LoVo (cell line): ENCODE measurements around the gene TRPM3.

Experiments used
- DNase-seq: peaks from one replicate; pipeline ENCODE4 v3.0.0-alpha.2; 2016; ENCODE audit warnings: low spot score

TRPM3 gene

DNA sequence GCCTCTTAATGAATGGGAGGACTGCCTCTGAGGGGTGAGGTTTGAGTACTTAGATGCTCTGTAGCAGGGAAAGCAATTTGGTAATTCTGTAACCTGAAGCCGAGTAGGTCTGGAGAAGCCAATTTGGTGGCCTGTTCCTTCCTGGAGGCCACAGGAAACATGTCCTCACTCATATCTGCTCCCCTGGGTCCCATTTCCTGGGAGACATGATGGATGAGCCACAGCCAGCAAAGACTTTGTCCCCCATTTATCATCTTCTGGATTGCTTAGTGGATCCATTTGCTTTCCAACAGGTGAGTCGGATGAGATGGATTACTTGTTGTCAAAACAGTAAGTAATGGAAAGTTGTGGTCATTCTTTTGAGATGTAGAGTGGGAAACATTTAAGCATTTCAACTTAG is 607.1 kb downstream of the TRPM3 start:
- no peak for DNase-seq

DNA sequence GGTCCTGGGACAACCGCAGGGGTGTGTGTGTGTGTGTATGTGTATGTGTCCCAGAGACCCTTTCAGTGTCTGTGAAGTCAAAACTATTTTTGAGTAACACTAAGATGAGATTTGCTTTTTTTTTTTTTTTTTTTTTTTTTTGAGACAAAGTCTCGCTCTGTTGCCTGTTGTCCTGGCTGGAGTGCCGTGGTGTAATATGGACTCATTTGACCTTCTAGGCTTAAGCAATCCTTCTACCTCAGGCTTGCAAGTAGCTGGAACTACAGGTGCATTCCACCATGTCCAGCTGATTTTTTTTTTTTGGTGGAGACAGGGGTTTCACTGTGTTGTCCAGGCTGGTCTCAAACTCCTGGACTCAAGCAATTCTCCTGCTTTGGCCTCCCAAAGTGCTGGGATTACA is 609.6 kb downstream of the TRPM3 start:
- DNase-seq, result no peak

DNA sequence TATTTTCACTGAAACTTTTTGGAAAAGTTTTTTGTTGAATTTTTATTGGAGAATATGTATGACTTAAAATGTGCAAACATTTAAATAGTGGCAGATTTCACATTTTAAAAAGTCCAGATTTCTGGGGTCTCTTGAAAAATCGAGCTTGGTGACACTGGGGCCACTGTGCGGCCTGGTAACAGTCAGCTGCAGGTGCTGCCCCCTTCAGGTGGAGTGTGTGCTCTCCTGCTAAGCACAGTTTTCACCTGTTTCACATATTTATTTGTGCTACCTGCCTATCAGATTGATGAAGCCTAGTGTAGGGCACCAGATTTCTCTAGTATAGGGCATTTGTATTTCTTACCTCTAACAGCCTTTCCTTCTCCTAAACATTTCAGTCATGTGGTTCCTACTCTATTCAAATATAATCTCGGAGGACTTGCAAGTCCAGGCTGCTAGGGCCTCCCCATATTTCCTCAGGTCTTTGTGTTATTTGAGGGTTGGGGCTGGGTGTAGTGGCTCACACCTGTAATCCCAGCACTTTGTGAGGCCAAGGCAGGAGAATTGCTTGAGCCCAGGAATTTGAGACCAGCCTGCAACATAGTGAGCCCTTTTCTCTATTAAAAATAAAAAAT is 611.2 kb downstream of the TRPM3 start:
- DNase-seq, result no peak

DNA sequence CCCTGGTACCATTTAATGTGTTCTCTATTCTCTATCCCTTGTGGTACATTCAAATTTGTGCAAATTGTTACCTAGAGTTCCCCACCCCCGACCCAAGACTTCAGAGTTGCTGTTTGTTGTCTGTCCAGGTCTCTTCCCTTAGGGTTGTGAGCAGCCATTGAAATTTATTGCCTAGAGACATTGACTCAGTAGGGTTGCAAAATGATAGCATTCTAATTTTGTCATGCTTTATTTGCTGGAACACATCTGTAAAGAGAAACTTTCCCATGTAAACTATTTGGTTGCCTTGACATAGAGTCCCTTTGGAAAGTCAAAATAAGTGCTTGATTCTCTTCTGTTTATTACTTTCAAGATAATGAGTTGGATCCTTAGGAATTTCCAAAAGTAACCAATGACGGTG is 615.3 kb downstream of the TRPM3 start:
- DNase-seq, result no peak

DNA sequence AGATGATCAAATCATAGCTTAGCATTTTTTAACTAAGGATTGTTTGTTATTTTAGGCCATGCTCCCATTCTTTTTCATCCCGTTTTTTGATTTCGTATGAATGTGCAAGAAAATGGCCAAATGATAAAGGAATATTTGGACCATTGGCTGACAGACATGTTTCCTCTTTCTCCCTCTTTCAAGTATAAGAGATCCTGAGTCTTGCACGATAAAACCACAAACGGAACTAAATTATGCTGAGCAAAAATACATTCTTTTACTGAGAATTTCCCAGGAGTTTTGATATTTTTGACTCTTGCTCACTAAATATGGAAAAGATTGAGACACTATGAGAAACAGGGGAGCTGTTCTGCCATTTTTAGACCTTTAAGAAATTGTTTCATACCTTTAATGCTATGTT is 616.6 kb downstream of the TRPM3 start:
- no peak for DNase-seq

DNA sequence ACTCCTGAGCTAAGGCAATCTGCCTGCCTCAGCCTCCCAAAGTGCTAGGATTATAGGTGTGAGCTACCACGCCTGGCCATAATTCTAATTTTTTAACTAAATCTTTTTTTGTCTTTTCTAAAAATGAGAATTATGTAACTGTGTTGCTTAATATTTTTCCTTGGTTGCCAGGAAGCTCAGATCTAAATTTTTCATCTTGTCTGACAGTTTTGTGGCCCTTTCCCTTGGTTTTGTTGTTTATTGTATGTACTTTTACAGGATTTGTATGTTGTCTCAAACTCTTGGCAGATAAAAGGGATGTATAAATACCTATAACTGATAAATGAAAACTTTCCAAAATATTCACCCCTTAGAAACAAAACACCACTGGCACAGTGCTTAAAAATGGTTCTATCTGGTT is 618.7 kb downstream of the TRPM3 start:
- no peak for DNase-seq

DNA sequence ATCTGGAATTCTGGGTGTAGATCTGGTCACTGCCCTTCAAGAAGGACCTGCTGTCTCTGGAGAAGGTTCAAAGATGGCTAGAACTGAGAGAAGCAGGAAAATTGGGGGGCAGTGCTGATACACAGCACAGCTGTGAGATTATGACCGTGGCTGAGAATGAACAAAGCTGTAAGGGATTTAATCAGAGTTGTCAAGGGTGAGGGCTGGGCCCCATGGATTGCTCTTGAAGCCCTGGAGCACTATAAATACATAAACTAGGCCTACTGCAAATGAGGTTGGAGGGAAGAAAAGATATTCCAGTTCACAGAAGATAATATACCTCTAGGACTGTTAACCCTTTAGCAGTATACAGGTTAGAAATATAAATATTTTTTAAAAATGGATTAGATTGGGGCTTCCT is 620.6 kb downstream of the TRPM3 start:
- DNase-seq, result no peak

DNA sequence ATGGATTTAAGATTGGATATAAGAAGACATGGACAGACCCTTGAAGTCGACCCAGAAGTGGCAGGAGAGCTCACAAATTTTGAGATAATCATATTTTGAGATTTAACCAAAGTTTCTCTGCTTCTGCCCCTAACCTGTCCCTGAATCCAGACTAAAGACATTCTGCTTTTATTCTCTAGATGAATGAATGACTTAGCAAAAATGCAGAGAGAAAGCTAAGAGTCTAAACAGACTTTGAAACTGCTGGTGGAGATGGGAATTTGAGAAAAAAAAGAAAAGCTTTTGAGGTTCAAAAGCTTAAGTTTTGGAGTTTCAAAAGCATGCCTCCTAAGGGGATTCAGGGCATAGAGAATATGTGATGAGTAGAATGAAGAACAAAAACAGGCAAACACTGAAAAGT is 621.8 kb downstream of the TRPM3 start:
- no peak for DNase-seq

DNA sequence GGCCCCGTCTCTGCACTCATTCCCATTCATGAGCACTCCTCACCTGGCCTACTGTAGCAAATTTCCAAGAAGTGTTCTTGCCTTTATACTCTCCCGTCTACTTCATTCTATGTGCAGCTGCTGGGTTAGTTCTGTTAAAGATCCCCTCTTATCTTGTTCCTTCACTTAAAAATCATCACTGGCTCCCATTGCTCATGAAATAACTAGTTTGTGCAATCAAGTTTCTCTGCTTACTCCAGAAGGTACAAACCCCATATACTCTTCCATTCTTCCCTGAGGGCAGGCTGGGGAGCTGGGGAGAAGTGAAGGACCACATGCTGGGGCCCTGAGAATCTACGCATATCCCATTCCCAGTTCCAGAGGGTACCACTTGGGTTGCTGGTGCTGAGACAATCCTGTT is 622.6 kb downstream of the TRPM3 start:
- no peak for DNase-seq

DNA sequence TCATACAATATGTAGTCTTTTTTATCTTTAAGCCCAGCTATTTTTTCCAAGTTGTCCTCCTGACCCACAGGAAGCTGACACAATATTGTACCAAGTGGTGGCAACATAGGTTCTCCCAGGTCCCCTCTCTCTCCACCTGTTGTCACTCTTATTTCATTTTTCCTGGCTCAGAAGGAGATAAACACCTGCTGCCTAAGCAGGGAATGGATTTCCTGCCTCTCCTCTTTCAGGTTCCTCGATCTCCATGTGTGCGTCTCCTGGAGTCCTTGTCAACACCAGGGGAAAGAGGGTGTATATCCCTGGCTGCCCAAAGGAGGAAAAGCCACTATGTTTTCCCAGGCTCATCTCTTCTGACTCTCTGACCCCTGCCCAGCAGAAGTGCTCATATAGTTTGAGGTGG is 625.2 kb downstream of the TRPM3 start:
- DNase-seq, result no peak

DNA sequence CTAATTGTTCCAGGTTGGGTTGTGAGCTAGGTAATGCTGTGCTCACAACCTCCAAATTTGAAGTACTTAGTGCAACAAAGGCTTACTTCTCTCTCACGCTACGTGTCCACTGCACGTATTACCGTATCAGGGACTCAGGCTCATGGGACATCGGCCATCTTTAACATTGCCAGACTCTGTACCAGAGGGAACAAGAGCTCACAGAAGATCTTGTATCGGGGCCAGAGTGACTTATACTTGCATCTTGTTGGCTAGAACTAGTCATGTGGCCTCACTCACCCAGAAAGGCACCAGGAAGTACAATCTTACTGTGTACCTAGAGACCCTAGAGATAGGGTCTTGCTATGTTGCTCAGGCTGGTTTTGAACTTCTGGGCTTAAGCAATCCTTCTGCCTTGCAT is 625.9 kb downstream of the TRPM3 start:
- DNase-seq, result no peak

DNA sequence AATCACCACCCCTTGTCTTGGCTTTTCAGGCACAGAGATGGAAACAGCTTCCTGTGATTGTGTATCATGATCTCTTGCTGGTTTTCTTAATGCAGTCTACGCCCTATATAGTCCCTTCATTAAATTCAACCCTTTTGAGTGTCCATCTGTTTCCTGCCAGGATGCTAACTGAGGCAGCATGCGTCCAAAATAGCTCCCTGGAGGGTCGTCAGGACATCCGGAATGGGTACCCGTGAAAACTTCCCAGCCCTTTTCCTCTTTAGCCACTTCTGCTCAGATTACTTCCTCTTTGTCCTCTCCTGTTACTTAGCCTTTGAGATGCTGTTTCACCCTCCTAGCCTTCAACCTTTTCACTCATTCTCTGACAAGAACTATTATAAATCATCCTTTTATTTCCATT is 627.2 kb downstream of the TRPM3 start:
- DNase-seq, result no peak

DNA sequence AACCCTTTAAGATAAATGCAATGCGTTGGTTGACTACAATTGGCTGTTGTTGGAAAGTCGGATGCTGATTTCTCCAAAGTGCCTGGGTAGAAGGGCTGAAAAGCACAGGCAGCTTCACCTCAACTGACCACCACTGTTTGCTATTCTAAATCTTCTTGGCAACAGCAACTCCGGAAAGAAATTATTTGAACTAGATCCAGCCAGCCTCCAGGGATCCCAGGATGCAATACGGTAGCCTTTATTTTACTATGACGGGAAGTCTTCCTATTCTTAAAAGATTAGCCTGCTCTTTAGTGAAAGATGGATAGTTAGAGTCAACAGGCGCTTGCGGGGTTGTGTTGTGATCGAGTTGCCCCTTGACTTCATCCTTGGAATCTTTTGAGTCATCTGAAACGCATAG is 628.4 kb downstream of the TRPM3 start:
- DNase-seq, result no peak

DNA sequence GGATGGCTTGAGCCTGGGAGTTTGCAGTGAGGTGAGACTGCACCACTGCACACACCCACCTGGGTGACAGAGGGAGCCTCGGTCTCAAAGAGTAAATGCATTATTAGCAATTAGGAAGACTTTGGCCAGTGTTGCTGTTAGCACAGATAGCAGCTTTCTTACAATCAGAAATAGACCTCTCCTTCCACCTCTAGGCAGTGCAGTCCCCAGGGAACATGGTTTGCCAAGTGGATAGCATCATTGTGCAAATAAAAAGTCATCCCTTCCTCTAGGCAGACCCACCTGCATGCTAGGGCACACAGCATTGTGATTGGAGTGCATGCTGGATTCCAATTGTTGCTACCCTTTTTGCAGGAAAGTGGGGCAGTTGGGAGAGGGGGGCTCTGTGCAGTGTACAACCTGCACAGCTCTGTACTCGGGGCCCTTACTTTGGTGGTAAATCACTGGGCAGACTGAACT is 629.1 kb downstream of the TRPM3 start:
- DNase-seq, result no peak

DNA sequence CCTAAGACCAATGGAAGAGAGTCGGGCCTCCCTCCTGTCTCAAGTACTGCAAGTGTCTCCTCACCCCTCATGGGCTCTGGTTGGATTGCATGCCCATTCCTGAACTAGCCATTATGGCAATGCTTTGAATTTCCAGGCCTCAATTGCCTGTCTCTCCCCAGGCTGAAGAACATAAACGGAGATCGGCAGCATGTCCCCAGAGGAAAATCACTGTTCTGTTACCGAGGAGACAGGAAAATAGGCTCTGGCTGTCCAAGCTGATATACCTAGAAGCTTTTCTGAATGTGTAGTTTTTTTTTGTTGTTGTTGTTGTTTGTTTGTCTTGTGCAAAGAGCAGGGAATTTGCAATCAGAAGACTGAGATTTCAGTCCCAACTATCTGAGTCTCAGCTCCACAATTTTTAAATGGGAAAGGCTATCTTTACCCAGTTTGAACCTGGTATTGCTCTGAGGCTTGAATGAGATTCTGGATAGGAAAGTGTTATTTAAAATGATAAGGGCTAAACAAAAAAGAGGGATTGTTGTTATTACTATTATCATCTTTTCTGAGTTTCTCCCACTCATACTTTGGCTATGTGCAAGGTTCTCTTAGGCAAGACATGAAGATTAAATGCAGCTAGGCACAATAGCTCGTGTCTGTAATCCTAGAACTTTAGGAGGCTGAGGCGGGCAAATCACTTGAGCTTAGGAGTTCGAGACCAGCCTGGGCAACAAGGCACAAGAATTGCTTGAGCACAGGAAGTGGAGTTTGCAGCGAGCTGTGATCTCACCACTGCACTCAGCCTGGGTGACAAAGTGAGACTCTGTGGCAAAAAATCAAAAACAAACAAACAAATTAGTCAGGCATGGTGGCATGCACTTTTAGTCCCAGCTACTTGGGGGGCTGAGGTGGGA is 629.7 kb downstream of the TRPM3 start:
- no peak for DNase-seq

DNA sequence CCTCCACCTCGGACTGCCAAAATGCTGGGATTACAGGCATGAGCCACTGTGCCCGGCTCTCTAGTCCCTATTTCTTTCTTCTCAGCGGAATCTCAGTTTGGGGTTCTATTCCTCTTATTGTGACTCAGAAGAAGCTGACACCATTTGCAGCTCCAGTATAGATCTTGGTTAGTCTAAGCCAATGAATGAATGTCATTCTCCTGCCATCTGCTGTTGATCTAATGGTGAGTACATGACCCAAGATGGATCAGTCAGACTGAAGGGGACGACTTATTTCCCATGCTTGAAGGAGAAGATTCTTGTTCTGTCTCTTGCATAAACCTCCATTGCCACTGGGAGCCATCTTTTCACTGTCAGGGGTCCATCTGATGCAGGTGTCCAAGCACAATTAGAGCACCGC is 630.9 kb downstream of the TRPM3 start:
- DNase-seq, result no peak

DNA sequence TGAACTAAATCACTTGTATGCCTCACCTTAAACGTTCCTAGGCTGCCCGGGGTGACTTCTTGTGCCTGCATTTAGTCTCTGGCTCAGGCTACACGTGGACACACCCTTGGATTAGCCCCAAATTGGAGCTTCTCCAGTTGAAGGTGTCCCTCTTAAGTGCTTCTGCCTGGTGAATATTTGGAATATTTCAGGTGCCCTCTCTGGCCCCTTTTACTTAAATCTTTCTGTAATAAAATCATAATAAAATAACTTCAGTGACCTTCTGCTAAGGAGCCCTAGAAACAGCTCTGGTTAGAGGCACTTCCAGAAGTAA is 632.7 kb downstream of the TRPM3 start:
- DNase-seq, result peak; percentile 38

DNA sequence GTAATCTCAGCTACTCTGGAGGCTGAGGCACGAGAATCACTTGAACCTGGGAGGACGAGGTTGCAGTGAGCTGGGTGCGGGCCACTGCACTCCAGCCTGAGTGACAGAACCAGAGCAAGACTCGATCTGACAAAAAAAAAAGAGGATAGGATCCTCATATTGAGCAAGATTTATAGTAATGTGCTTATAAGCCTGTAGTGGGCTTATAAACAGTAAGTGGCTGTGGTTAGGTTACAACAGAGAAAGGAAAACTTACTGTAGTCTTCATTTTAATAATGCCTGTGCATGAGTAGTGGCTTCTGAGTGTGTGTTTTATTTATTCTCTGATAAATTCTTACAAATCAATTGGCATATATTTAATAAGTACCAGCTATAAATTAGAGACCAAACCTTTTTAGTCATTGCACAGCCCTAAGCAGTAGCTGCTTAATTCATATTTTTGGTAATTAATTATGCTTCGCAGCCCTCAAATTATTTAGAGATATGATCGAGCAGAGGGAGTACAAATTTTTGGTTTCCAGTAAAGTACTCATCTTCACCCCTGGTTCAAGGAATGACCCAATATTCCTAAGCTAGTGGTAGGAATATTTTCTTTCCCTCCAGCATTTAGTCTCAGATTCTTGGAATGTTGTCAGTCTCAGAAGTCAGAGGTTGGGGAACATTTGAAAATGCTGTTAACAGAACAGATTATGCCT is 633.2 kb downstream of the TRPM3 start:
- DNase-seq, result no peak

DNA sequence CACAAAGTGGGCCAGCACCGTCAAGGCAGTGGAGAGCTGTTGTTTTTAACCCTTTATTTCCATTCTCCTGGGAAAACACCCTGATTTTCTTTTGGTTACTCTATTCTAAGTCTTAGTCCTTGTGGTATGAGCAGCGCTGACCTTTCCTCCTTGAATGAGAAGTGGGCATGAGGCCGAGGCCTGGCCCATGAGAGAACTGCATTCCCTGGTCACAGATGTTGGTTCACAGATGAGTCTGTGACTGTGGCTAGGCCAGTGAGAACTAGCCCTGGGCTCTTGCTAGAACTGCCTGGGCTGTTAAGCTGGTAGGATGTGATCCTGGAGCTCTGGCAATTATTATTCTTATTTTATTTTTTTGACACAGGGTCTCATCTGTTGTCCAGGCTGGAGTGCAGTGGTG is 635.3 kb downstream of the TRPM3 start:
- DNase-seq, result no peak

DNA sequence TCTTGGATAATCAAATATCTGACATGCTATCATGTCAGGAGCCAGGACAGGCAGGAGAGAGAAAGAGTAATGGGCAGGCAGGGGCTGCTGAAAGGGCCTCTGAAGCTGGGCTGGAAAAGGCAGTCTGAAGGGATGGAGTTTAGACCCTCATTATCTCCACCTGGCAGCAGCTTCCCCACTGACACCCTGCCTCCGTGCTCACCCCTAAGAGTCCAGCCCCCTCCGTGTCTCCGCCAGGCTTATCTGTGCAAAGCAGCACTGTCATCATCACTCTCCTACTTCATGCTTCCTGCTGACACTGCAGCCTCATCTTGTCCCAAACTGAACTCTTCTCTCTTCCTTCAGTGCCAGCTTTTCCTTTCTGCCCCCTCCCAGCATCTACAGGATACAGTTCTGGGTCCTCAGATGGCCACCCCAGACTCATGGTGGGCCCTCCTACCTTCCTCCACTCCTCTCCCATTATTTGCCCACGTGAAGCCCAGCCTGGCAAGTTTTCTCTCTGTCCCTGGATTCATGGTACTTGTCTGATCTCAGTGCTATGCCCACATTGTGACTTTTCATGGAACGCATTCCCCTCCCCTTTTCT is 636.1 kb downstream of the TRPM3 start:
- DNase-seq, result no peak

DNA sequence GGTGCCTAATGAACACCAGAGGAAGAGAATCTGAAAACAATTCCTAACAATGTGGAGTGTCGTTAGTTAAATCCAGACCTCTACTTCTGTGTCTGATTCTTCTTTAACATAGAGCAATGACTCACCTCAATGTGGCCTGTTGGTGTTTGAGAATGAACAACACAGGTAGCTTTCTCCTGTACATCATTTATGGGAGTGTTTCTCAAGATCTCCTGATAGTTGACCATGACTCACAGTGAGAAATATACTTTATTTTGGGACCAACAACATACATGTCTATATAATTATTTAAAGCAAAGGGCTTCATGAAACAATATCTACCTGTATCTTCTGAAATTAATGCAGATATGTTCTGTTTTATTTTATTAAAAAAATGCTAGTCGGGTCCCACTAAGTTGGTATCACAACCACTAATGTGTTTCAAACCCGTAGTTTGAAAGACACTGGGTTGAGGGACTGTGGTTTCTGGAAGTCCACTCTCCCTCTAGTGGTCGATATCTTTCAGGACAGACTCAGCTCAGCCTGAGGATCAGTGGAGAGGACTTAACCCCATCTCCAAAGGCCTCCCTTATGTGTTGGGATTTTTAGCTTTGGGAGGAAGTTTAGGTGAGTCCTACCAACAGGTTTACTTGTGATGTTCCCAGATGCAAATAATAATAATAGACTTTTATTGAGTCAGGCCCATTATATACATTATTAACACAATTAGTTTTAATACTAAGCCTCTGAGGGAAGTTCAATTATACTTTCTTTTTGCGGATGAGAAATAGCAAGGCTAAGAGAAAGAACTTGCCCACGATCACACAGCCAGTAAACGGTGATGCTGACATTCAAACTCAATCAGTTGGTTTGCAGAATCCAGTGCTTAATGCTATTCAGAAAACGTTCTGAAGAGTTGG is 636.9 kb downstream of the TRPM3 start:
- DNase-seq, result peak; percentile 63

DNA sequence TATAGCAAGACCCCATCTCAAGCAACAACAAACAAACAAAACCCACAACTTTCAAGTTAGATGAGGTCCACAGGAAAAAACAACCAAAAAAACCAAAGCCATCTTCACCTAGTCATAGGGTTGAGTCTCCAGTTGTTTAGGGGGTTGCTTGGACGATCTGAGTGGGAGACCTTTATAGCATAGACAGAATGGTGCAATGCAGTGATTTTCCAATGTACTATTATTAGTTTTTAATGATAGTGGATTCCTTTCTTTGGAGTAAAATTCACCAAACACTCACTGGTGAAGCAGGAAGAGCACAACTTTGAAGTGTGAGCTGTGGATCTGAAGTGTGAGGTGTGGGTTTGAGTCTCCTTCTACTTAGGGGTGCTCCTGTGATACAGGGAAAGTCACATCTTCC is 640.0 kb downstream of the TRPM3 start:
- DNase-seq, result no peak
